ENCODE results near the gene BID. TPM values are rescaled to one million over a fixed set of nuclear protein-coding genes. Genes with fewer than 3 reads are reported as not detected.

Gene BID
- total and polyA plus RNA-seq, 2 of the 4 experiments (the other 2 are of a cell fraction) = 69.5 to 240 TPM

GRCh38 chr22:17823226-17823625 is 49.0 kb upstream of the BID start:
- Histone ChIP-seq H3K14ac (replicated peaks; ENCODE audit: low read depth, low read length) (no peak overlapping the region), H2BK120ac (ENCODE audit: low read depth, low read length) (no peak overlapping the region), H3K23ac (ENCODE audit: low read depth, low read length) (no peak overlapping the region), H3K56ac (ENCODE audit: extremely low read depth, insufficient read depth, low read length) (no peak overlapping the region), H4K5ac (ENCODE audit: low read depth, low read length) (no peak overlapping the region), H2AFZ (replicated peaks; ENCODE audit: low read length, poor library complexity) (no peak overlapping the region), H4K91ac (ENCODE audit: insufficient read depth, low read depth, low read length) (no peak overlapping the region), H3K27me3 (ENCODE audit: control insufficient read depth, insufficient read depth, low read length) (no peaks in the 10 kb centered on the region), H3K4me3 (ENCODE audit: insufficient read depth, low read depth, low read length) (no peak overlapping the region), H3K9me1 (ENCODE audit: insufficient read depth, low read length) (no peaks in the 10 kb centered on the region), H2BK5ac (ENCODE audit: low read depth, low read length, poor library complexity, severe bottlenecking) (no peak overlapping the region), H2BK15ac (ENCODE audit: low read depth, low read length) (no peak overlapping the region), H3K9ac (ENCODE audit: low read depth, low read length) (no peak overlapping the region), H3K4me1 (ENCODE audit: control insufficient read depth, insufficient read depth, low read length) (no peaks in the 10 kb centered on the region), H2AK9ac (replicated peaks; ENCODE audit: low read depth, low read length, poor library complexity) (no peak overlapping the region), H4K8ac (ENCODE audit: low read depth in 2 of 2, low read length in 2 of 2) (no peak overlapping the region), H2BK20ac (ENCODE audit: low read depth, low read length) (no peak overlapping the region), H3K18ac (ENCODE audit: low read depth, low read length) (no peak overlapping the region), H3K9me3 (ENCODE audit: control insufficient read depth, insufficient read depth, low read length) (no peaks in the 10 kb centered on the region), H3K27ac (ENCODE audit: insufficient read depth, low read length) (no peak overlapping the region), H3K36me3 (ENCODE audit: control insufficient read depth, insufficient read depth, low read length) (peaks cover 30% of the 10 kb centered on the region), H3K4me2 (ENCODE audit: low read depth, low read length) (no peak overlapping the region), H4K20me1 (ENCODE audit: insufficient read depth, low read length) (no peaks in the 10 kb centered on the region; the same call in 1 of the 2 replicates), H3K79me1 (ENCODE audit: low read depth in 1 of 2, low read length in 2 of 2) (no peaks in the 10 kb centered on the region), H2AK5ac (ENCODE audit: low read depth, low read length) (no peak overlapping the region), H3K4ac (ENCODE audit: low read depth, low read length) (no peak overlapping the region)
- in situ Hi-C loops (cut with MboI; ENCODE audit: low sequenced_read_pairs) (loop anchor here (25.0 kb wide), 1 partner anchor 736 kb away; the partner anchor contains the start of gene IL17RA), intact Hi-C loops (cut with micrococcal nuclease) (no loop called here), dilution Hi-C loops (cut with HindIII; ENCODE audit: low sequenced_read_pairs, unreplicated experiment) (no loop called here)
- ATAC-seq (ENCODE audit: low read depth) (no peak), DNase-seq (no peak)
- 100% methylated on average over 1 of the region's 4 CpGs; no CpG with 5 or more reads in 1 of the 2 experiments for WGBS, 2 experiments (ENCODE audit: extremely low coverage in 2 of 2, insufficient read length in 1 of 2)
- TF ChIP-seq CTCF (conservative IDR thresholded peaks at IDR 0.05; ENCODE audit: low read depth, low read length) (no peak), CHD1 (IDR thresholded peaks at IDR 0.05; ENCODE audit: low read depth, low read length) (no peak), NFE2L2 (IDR thresholded peaks at IDR 0.05; ENCODE audit: low read depth, low read length) (no peak), USF2 (IDR thresholded peaks at IDR 0.05; ENCODE audit: low read depth, low read length) (no peak), POLR2A (IDR thresholded peaks at IDR 0.05; ENCODE audit: low read depth, low read length) (no peak), RCOR1 (IDR thresholded peaks at IDR 0.05; ENCODE audit: insufficient replicate concordance, low read length) (no peak), MXI1 (IDR thresholded peaks at IDR 0.05; ENCODE audit: borderline replicate concordance, low read depth, low read length) (no peak), ELK1 (IDR thresholded peaks at IDR 0.05; ENCODE audit: borderline replicate concordance, low read depth, low read length) (no peak), RFX5 (IDR thresholded peaks at IDR 0.05; ENCODE audit: low read depth, low read length) (no peak), CEBPB (IDR thresholded peaks at IDR 0.05; ENCODE audit: low read depth, low read length) (no peak), MAFK (IDR thresholded peaks at IDR 0.05; ENCODE audit: low read depth, low read length) (no peak), MAZ (IDR thresholded peaks at IDR 0.05; ENCODE audit: borderline replicate concordance, low read depth, low read length) (no peak), BHLHE40 (IDR thresholded peaks at IDR 0.05; ENCODE audit: low read depth, low read length) (no peak), FOS (IDR thresholded peaks at IDR 0.05; ENCODE audit: low read depth, low read length) (no peak), RAD21 (IDR thresholded peaks at IDR 0.05; ENCODE audit: low read length) (no peak), SMC3 (IDR thresholded peaks at IDR 0.05; ENCODE audit: low read depth, low read length) (no peak)
- ChIA-PET POLR2A (ENCODE audit: unreplicated experiment) (no interaction called here), CTCF (no interaction called here)
- no TSS peak for BruUV-seq (replicated peaks)
